ENCODE measurements around the gene C16orf96.

The C16orf96 gene

GRCh38 chr16:4647644-4647980 is 91.5 kb downstream of the C16orf96 start:
- TF ChIP-seq POLR2AphosphoS5 (IDR thresholded peaks at IDR 0.05; ENCODE audit: low read depth, low read length) = no peak
- no peak for TF ChIP-seq POLR2A (IDR thresholded peaks at IDR 0.05; ENCODE audit: low read depth, low read length)
- TF ChIP-seq TAF1 (IDR thresholded peaks at IDR 0.05; ENCODE audit: borderline replicate concordance, low read depth, low read length) = no peak
- FAIRE-seq (no peak), DNase-seq (ENCODE audit: insufficient read length) (no peak)

GRCh38 chr16:4648917-4649316 is 92.8 kb downstream of the C16orf96 start:
- no peak for FAIRE-seq
- TF ChIP-seq TAF1 (IDR thresholded peaks at IDR 0.05; ENCODE audit: borderline replicate concordance, low read depth, low read length) (no peak), POLR2A (IDR thresholded peaks at IDR 0.05; ENCODE audit: low read depth, low read length) (no peak), POLR2AphosphoS5 (IDR thresholded peaks at IDR 0.05; ENCODE audit: low read depth, low read length) (no peak)
- DNase-seq (ENCODE audit: insufficient read length) = no peak

- DNase-seq (ENCODE audit: insufficient read length) = no peak
- TF ChIP-seq POLR2AphosphoS5 (IDR thresholded peaks at IDR 0.05; ENCODE audit: low read depth, low read length) = no peak
- TF ChIP-seq TAF1 (IDR thresholded peaks at IDR 0.05; ENCODE audit: borderline replicate concordance, low read depth, low read length) = no peak
- no peak for TF ChIP-seq POLR2A (IDR thresholded peaks at IDR 0.05; ENCODE audit: low read depth, low read length)
- FAIRE-seq = no peak
Measured at GRCh38 chr16:4649744-4650442, 93.8 kb downstream of the C16orf96 start.

Measured in GM12892 (cell line).